Right lobe of liver (tissue), 4 donors: Measurements from ENCODE around the gene GCLM.
A peak's percentile ranks its signal among the peaks of the same experiment; 100 is the strongest.

ENCODE experiments used
- POLR2A ChIP-seq: fragments of 450-650 bp; IDR thresholded peaks from one replicate; pipeline ENCODE4 v1.6.1; 2017; ENCODE audit warnings: antibody characterized with exemption, mild to moderate bottlenecking
- TF ChIP-seq, protein P1 (sequence below), 4 donors: fragments of 200-600 bp in 3 of 4; fragments of 450-650 bp in 1 of 4; IDR thresholded peaks; one replicate each; pipeline versions ENCODE4 v1.5.1 to v1.8.0; 2016 to 2022; ENCODE audit warnings: antibody characterized with exemption in 4 of 4, mild to moderate bottlenecking in 2 of 4
- donor health status: DM: no; HTN: no; CAD: no.
- donor health status: DM: no; HTN: no; CAD: no.
- donor health status: DM: no; HTN: yes; CAD: no.

- TF ChIP-seq, protein P1, sequence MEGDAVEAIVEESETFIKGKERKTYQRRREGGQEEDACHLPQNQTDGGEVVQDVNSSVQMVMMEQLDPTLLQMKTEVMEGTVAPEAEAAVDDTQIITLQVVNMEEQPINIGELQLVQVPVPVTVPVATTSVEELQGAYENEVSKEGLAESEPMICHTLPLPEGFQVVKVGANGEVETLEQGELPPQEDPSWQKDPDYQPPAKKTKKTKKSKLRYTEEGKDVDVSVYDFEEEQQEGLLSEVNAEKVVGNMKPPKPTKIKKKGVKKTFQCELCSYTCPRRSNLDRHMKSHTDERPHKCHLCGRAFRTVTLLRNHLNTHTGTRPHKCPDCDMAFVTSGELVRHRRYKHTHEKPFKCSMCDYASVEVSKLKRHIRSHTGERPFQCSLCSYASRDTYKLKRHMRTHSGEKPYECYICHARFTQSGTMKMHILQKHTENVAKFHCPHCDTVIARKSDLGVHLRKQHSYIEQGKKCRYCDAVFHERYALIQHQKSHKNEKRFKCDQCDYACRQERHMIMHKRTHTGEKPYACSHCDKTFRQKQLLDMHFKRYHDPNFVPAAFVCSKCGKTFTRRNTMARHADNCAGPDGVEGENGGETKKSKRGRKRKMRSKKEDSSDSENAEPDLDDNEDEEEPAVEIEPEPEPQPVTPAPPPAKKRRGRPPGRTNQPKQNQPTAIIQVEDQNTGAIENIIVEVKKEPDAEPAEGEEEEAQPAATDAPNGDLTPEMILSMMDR (IDR thresholded peaks at IDR 0.05) = peak; percentile 24 to 38 (median 34)
- peak; percentile 84 for TF ChIP-seq POLR2A
Measured at GRCh38 chr1:93846206-93846991, 62.8 kb downstream of the GCLM start.
